Thymus (tissue), 14 donors: ENCODE measurements around the gene LAIR1. TPM values are rescaled to one million over a fixed set of nuclear protein-coding genes. Genes with fewer than 3 reads are reported as not detected.

ENCODE experiments used
- DNase-seq, 9 donors: peaks; one replicate each; pipeline ENCODE4 v3.0.0-alpha.2; 2013; ENCODE audit warnings: low spot score in 9 of 9, low read depth in 6 of 9, missing footprints in 1 of 9
- H3K27ac ChIP-seq, 2 donors: one replicate each; pipeline ENCODE4 v1.5.1; 2013; ENCODE audit warnings: control low read depth in 1 of 2, low read depth in 1 of 2, low read length in 1 of 2, mild to moderate bottlenecking in 1 of 2, moderate library complexity in 1 of 2
- H3K27me3 ChIP-seq, 2 donors: one replicate each; pipeline ENCODE4 v1.5.1; 2013; ENCODE audit warnings: low read length in 1 of 2; ENCODE audit not compliant: control insufficient read depth in 2 of 2, insufficient read depth in 1 of 2
- H3K36me3 ChIP-seq, 2 donors: one replicate each; pipeline ENCODE4 v1.5.1; 2013; ENCODE audit warnings: low read length in 1 of 2, mild to moderate bottlenecking in 1 of 2, moderate library complexity in 1 of 2; ENCODE audit not compliant: control insufficient read depth in 2 of 2, insufficient read depth in 2 of 2
- H3K4me1 ChIP-seq, 2 donors: one replicate each; pipeline ENCODE4 v1.5.1; 2013; ENCODE audit warnings: low read length in 2 of 2; ENCODE audit not compliant: control insufficient read depth in 2 of 2, insufficient read depth in 2 of 2
- H3K4me3 ChIP-seq, 2 donors: one replicate each; pipeline ENCODE4 v1.5.1; 2013; ENCODE audit warnings: low read length in 2 of 2, control low read depth in 1 of 2, mild to moderate bottlenecking in 1 of 2
- H3K9me3 ChIP-seq, 2 donors: one replicate each; pipeline ENCODE4 v1.5.1; 2013; ENCODE audit warnings: low read length in 1 of 2, mild to moderate bottlenecking in 1 of 2; ENCODE audit not compliant: control insufficient read depth in 2 of 2, insufficient read depth in 1 of 2
- WGBS: extraction: QIAGEN DNeasy Blood & Tissue Kit; methylation state at CpG from one replicate; pipeline ENCODE4 v1.1.7; 2013; 5-methylcytosine and 5-hydroxymethylcytosine counted together
- long read RNA-seq, 10 donors: transcript quantifications; one replicate each; lab custom pipeline, GENCODE V29; 2026
- polyA plus RNA-seq: library from polyadenylated mRNA; stranded (reverse); fragments of 200-250 nt; gene quantifications from one replicate; pipeline ENCODE4 v1.2.3, GENCODE V29; 2013
- total RNA-seq: library from RNA; stranded (reverse); fragments of 120-200 nt; gene quantifications from one replicate; pipeline ENCODE4 v1.2.4, GENCODE V29; 2013
- donor health status: healthy.

LAIR1 gene
- total RNA-seq, result 127 TPM
- 128 TPM for polyA plus RNA-seq
- long read RNA-seq, donor 1, full-length matches to known transcripts, result 1 of 1 reads
- long read RNA-seq, donor 1, partial matches to known transcripts, result 0 of 1 reads
- long read RNA-seq, donor 1, other reads (novel, unspliced or antisense), result 0 of 1 reads
- long read RNA-seq, donor 2, full-length matches to known transcripts, result 131 of 191 reads
- long read RNA-seq, donor 2, partial matches to known transcripts, result 45 of 191 reads
- long read RNA-seq, donor 2, other reads (novel, unspliced or antisense), result 15 of 191 reads
- long read RNA-seq, donor 3, full-length matches to known transcripts, result 68 of 91 reads
- long read RNA-seq, donor 3, partial matches to known transcripts, result 17 of 91 reads
- long read RNA-seq, donor 3, other reads (novel, unspliced or antisense), result 6 of 91 reads
- long read RNA-seq, donor 4, full-length matches to known transcripts, result 29 of 53 reads
- long read RNA-seq, donor 4, partial matches to known transcripts, result 24 of 53 reads
- long read RNA-seq, donor 4, other reads (novel, unspliced or antisense), result 0 of 53 reads
- long read RNA-seq, donor 5, full-length matches to known transcripts, result 57 of 73 reads
- long read RNA-seq, donor 5, partial matches to known transcripts, result 16 of 73 reads
- long read RNA-seq, donor 5, other reads (novel, unspliced or antisense), result 0 of 73 reads
- long read RNA-seq, donor 6, full-length matches to known transcripts, result 44 of 44 reads
- long read RNA-seq, donor 6, partial matches to known transcripts, result 0 of 44 reads
- long read RNA-seq, donor 6, other reads (novel, unspliced or antisense), result 0 of 44 reads
- long read RNA-seq, donor 7, full-length matches to known transcripts, result 19 of 19 reads
- long read RNA-seq, donor 7, partial matches to known transcripts, result 0 of 19 reads
- long read RNA-seq, donor 7, other reads (novel, unspliced or antisense), result 0 of 19 reads
- long read RNA-seq, donor 8, full-length matches to known transcripts, result 21 of 21 reads
- long read RNA-seq, donor 8, partial matches to known transcripts, result 0 of 21 reads
- long read RNA-seq, donor 8, other reads (novel, unspliced or antisense), result 0 of 21 reads
- long read RNA-seq, donor 9, full-length matches to known transcripts, result 32 of 46 reads
- long read RNA-seq, donor 9, partial matches to known transcripts, result 14 of 46 reads
- long read RNA-seq, donor 9, other reads (novel, unspliced or antisense), result 0 of 46 reads
- long read RNA-seq, donor 10, full-length matches to known transcripts, result 21 of 21 reads
- long read RNA-seq, donor 10, partial matches to known transcripts, result 0 of 21 reads
- long read RNA-seq, donor 10, other reads (novel, unspliced or antisense), result 0 of 21 reads

DNA sequence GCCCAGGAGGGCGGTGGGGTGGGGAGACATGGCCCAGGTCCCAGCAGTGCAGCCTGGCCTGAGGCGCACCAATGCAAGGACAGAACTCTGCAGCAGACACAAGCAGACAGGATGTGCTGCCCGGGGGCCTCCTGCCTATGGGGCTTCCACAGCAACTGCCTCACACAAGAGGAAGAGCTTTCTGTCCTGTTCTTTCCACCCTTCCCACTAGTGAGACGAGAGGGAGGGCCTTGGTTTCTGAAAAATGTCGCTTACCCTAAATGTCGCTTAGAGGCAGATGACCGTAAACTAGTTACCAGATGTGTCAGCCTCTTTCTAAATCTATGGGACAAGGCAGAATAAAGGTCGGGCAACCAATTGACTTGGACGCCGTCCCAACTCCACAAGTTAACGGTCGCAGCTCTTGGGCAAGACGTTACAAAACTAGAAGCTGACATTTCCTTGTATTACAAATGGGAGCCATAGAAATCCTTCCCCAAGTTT lies at the start of gene LAIR1:
Gene LAIR1, minus strand, starts transcription at position 157 of the 483 bp plus-strand sequence. Its CDS starts 127 bp downstream, at position 30.
- peak in 3 of 9 donors; percentile 68 to 83 (median 69) for DNase-seq
- WGBS, result 3% methylated on average over 13 of the region's 13 CpGs
- H3K4me1 ChIP-seq, result peaks cover 7 to 37% of the 10 kb centered on the region in 2 donors
- H3K27me3 ChIP-seq, result peaks cover 0 to 2% of the 10 kb centered on the region in 2 donors
- no peaks in the 10 kb centered on the region for H3K9me3 ChIP-seq
- H3K4me3 ChIP-seq, result peak within 1 kb of the TSS; percentile 82 to 84
- H3K36me3 ChIP-seq, result peaks cover 20 to 22% of the 10 kb centered on the region in 2 donors
- peak within 1 kb of the TSS; percentile 88 to 90 for H3K27ac ChIP-seq

- no peak for DNase-seq
- H3K36me3 ChIP-seq, result no peaks in the 10 kb centered on the region
- peaks cover 2 to 12% of the 10 kb centered on the region in 2 donors for H3K4me1 ChIP-seq
- H3K4me3 ChIP-seq, result no peak overlapping the region
- no peak overlapping the region for H3K27ac ChIP-seq
- H3K9me3 ChIP-seq, result peaks cover 0 to 2% of the 10 kb centered on the region in 2 donors
- WGBS, result 90% methylated on average over 4 of the region's 4 CpGs
- peaks cover 23 to 50% of the 10 kb centered on the region in 2 donors for H3K27me3 ChIP-seq
Observed at GRCh38 chr19:54414156-54414555, 49.4 kb upstream of the LAIR1 start.

- no peak overlapping the region for H3K4me3 ChIP-seq
- no peak overlapping the region for H3K27ac ChIP-seq
- DNase-seq, result no peak
- peaks cover 23 to 38% of the 10 kb centered on the region in 2 donors for H3K27me3 ChIP-seq
- H3K9me3 ChIP-seq, result peaks cover 0 to 2% of the 10 kb centered on the region in 2 donors
- no peaks in the 10 kb centered on the region for H3K36me3 ChIP-seq
- peaks cover 2 to 5% of the 10 kb centered on the region in 2 donors for H3K4me1 ChIP-seq
- WGBS, result 85% methylated on average over 4 of the region's 4 CpGs
Observed at GRCh38 chr19:54412877-54413276, 48.1 kb upstream of the LAIR1 start.

- no peak for DNase-seq
- no peak overlapping the region for H3K27ac ChIP-seq
- no peaks in the 10 kb centered on the region for H3K4me1 ChIP-seq
- no peaks in the 10 kb centered on the region for H3K36me3 ChIP-seq
- H3K4me3 ChIP-seq, result no peak overlapping the region
- peaks cover 16 to 20% of the 10 kb centered on the region in 2 donors for H3K27me3 ChIP-seq
- peaks cover 0 to 2% of the 10 kb centered on the region in 2 donors for H3K9me3 ChIP-seq
Observed at GRCh38 chr19:54411033-54411432, 46.3 kb upstream of the LAIR1 start.

DNA sequence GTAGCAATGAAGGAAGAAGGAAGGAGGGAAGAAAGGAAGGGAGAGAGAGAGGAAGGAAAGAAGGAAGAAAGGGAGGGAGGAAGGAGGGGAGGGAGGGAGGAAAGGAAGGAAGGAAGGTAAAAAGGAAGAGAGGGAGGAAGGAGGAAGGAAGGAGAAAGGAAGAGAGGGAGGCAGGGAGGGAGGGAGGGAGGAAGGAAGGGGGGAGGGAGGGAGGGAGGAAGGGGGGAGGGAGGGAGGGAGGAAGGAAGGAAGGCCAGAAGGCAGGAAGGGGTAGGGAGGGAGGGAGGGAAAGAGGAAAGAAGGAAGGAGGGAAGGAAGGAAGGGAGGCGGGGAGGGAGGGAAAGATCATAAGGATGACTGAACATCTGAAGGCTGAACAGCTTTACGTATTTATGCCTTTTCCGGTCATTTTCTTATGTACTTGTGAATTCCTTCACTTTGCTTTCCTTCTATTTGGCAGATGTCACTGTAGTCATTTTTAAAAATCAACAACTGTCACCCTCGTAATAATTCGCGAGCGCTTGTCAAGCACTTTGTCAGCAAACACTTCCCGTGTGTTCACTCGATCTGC lies 43.8 kb upstream of the LAIR1 start:
- DNase-seq, result no peak
- WGBS, result 94% methylated on average over 9 of the region's 9 CpGs

DNA sequence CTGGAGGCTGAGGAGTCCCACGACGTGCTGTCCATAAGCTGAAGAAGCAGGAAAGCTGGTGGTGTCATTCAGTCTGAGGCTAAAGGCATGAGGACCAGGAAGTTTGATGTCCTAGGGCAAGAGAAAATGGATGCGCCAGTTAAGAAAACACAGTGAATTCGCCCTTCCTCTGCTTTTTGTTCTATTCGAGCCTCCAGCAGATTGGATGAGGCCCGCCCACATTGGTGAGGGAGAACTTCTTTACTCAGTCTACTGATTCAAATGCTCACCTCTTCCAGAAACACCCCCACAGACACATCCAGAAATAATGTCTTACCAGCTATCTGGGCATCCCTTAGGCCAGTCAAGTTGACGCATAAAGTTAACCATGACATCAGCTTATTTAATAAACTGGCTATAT lies 43.0 kb upstream of the LAIR1 start:
- H3K27ac ChIP-seq, result no peak overlapping the region
- no peak overlapping the region for H3K4me3 ChIP-seq
- H3K36me3 ChIP-seq, result no peaks in the 10 kb centered on the region
- 94% methylated on average over 7 of the region's 7 CpGs for WGBS
- no peaks in the 10 kb centered on the region for H3K9me3 ChIP-seq
- peaks cover 0 to 2% of the 10 kb centered on the region in 2 donors for H3K27me3 ChIP-seq
- no peaks in the 10 kb centered on the region for H3K4me1 ChIP-seq
- DNase-seq, result no peak

More for the DNA sequence above, 43.8 kb upstream of the LAIR1 start:
- Histone ChIP-seq H3K27me3 (peaks cover 0 to 2% of the 10 kb centered on the region in 2 donors), H3K36me3 (no peaks in the 10 kb centered on the region), H3K27ac (no peak overlapping the region), H3K4me1 (no peaks in the 10 kb centered on the region), H3K4me3 (no peak overlapping the region), H3K9me3 (no peaks in the 10 kb centered on the region)

GRCh38 chr19:54405628-54406027 lies 40.9 kb upstream of the LAIR1 start:
- Histone ChIP-seq H3K9me3 (no peaks in the 10 kb centered on the region), H3K4me1 (no peaks in the 10 kb centered on the region), H3K27me3 (peaks cover 0 to under 1% of the 10 kb centered on the region in 2 donors), H3K4me3 (no peak overlapping the region), H3K27ac (no peak overlapping the region), H3K36me3 (no peaks in the 10 kb centered on the region)
- no peak for DNase-seq

GRCh38 chr19:54403054-54403453 lies 38.3 kb upstream of the LAIR1 start:
- Histone ChIP-seq H3K27ac (no peak overlapping the region), H3K4me3 (no peak overlapping the region), H3K9me3 (no peaks in the 10 kb centered on the region), H3K27me3 (no peaks in the 10 kb centered on the region), H3K36me3 (no peaks in the 10 kb centered on the region), H3K4me1 (no peaks in the 10 kb centered on the region)
- DNase-seq, result no peak
- 95% methylated on average over 8 of the region's 8 CpGs for whole genome bisulfite sequencing
